Neutrophil (primary cell): ENCODE data around the gene COL4A1.

Experiments
- H3K27ac ChIP-seq: fragments of 200-600 bp; sonication (generic); 2 replicates; pipeline ENCODE4 v1.5.1; 2016; ENCODE audit warnings: mild to moderate bottlenecking, moderate library complexity
- H3K27me3 ChIP-seq: fragments of 200-600 bp; sonication (generic); 2 replicates; pipeline ENCODE4 v1.6.0; 2016; ENCODE audit warnings: mild to moderate bottlenecking
- H3K36me3 ChIP-seq: fragments of 200-600 bp; sonication (generic); 2 replicates; pipeline ENCODE4 v1.5.1; 2017
- H3K4me1 ChIP-seq, 2 experiments: fragments of 200-600 bp in 1 of 2; sonication (generic) in 1 of 2; 1 replicate in 1 of 2; 2 replicates in 1 of 2; pipeline versions ENCODE4 v1.5.1 to v1.6.1; 2013 to 2016; ENCODE audit warnings: low read depth in 1 of 2, low read length in 1 of 2, mild to moderate bottlenecking in 1 of 2, moderate library complexity in 1 of 2; ENCODE audit not compliant: control insufficient read depth in 1 of 2, insufficient read depth in 1 of 2
- H3K4me3 ChIP-seq, 2 experiments: fragments of 200-600 bp in 1 of 2; sonication (generic) in 1 of 2; 1 replicate in 1 of 2; 2 replicates in 1 of 2; pipeline ENCODE4 v1.5.1; 2013 to 2016; ENCODE audit warnings: low read depth in 1 of 2, low read length in 1 of 2, mild to moderate bottlenecking in 1 of 2, moderate library complexity in 1 of 2
- H3K9me3 ChIP-seq: fragments of 200-600 bp; sonication (generic); 2 replicates; pipeline ENCODE4 v1.5.1; 2016
- TF ChIP-seq, protein P1 (sequence below): fragments of 200-600 bp; sonication (generic); IDR thresholded peaks from 2 replicates; pipeline ENCODE4 v1.5.1; 2016; ENCODE audit warnings: antibody characterized with exemption

Gene COL4A1

DNA sequence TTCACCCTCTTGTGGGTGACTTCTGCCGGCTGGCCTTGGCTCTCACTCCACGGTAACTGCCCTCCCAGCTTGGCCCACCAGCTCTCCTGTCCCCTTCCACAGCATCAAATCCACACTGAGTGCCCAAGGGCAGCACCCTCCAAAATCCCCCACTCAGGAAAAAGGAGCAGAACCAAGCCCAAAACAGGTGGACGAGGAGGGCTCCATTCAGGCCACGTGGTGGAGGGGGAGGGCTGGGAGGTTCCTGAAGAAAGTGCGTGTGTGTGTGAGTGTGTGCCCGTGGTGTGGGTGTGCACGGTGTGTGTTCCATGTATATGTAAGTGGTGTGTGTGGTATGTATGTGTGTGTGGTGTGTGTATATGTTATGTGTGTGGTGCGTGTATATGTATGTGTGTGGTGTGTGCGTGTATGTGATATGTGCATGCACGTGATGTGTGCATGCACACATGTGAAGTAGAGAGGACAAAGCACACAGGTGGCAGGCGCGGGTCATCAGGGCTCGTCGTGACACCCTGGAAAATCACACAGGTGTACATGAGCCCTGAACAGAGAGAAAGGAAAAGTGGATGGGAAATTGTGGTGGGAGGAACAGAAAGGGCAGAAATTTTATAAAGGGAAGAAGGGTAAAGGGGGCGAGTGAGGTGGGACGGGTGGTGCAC, 76.9 kb downstream of the COL4A1 start:
- no peak overlapping the region for H3K27ac ChIP-seq

DNA sequence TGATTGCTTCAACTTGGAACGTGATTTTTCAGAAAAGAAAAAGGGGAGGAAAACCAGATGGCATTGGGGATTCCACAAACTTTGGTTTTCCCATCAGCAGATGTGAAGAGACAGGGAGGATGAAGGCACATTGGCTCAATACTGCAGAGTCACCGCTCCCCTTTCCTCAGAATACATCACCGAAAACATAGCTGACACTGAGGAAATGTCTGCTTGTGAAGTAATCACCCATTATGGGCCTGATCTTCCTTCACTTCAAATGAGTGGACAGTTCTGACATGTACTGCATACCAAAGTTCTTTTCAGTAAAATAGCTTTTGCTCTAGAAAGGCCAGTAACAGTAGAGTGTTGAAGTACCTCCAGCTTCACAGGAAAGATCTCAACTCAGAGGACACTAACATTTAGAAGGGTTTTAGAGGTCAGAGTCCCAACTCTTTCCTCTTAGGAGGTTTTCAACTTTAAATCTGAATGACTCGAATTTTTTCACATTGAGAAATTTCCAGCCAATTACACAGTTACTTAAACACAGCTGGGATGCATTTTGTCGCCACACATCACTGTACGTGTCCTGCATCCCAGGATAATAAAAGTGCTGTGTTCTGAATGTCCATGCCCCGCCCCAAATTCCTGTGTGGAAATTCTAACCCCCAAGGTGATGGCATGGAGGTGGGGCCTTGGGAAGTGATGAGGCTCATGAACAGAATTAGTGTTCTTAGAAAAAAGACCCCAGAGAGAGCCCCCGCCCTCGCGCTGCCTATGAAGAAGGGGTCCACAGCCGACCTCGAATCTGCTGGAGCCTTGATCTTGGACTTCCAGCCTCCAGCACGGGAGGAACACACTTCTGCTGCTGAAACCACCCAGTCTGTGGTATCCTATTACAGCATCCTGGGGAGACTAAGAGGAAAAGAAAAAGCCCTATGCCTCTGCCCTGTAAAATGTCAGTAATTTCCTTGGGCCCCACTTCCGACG, 77.7 kb downstream of the COL4A1 start:
- no peaks in the 10 kb centered on the region for H3K9me3 ChIP-seq
- H3K4me3 ChIP-seq: no peak overlapping the region
- H3K27me3 ChIP-seq: peaks cover 44% of the 10 kb centered on the region
- no peaks in the 10 kb centered on the region for H3K4me1 ChIP-seq
- no peak overlapping the region for H3K27ac ChIP-seq
- TF ChIP-seq, protein P1, sequence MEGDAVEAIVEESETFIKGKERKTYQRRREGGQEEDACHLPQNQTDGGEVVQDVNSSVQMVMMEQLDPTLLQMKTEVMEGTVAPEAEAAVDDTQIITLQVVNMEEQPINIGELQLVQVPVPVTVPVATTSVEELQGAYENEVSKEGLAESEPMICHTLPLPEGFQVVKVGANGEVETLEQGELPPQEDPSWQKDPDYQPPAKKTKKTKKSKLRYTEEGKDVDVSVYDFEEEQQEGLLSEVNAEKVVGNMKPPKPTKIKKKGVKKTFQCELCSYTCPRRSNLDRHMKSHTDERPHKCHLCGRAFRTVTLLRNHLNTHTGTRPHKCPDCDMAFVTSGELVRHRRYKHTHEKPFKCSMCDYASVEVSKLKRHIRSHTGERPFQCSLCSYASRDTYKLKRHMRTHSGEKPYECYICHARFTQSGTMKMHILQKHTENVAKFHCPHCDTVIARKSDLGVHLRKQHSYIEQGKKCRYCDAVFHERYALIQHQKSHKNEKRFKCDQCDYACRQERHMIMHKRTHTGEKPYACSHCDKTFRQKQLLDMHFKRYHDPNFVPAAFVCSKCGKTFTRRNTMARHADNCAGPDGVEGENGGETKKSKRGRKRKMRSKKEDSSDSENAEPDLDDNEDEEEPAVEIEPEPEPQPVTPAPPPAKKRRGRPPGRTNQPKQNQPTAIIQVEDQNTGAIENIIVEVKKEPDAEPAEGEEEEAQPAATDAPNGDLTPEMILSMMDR: no peak
- H3K36me3 ChIP-seq: no peaks in the 10 kb centered on the region

More for the DNA sequence above, 76.9 kb downstream of the COL4A1 start:
- Histone ChIP-seq H3K27me3 (peaks cover 52% of the 10 kb centered on the region), H3K4me3 (no peak overlapping the region), H3K9me3 (no peaks in the 10 kb centered on the region), H3K4me1 (no peaks in the 10 kb centered on the region), H3K36me3 (no peaks in the 10 kb centered on the region)
- TF ChIP-seq, protein P1: no peak

DNA sequence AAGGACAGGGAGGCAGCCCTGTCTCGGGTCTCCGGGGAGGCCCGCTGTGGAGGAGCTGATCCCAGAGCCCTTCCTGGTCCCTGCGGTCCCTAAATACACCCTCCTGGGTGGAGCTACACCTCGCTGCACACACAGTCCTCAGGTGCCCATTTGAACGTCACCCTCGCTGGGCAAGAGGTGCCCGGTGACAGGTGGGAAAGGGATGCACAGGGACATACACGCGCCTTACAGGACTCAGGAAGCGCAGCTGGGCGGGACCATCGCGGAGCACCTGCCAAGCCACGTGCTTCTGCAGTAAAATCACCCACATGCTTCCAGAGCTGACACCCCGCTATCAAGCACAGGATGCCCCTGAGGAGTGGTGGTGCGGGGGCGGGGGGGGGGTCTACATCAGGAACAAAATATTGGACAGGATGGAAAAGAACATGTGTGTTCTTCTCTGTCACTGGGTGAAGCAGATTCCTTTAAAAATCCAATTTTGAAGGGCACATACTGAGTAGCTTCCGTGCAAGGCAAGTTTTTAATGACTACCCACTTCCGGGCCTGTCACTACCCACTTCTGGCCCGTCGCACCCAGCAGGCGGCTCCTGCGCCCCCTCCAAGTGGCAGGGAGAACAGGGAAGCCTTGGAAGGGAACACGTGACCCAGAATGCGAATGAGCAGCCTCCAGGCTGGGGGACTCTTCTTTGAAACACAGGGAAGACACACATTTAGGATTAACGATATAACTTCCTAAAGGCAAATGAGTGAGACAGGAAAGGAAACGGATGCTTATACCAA, 78.9 kb downstream of the COL4A1 start:
- Histone ChIP-seq H3K9me3 (no peaks in the 10 kb centered on the region), H3K27me3 (peaks cover 32% of the 10 kb centered on the region), H3K27ac (no peak overlapping the region), H3K4me3 (no peak overlapping the region), H3K36me3 (no peaks in the 10 kb centered on the region), H3K4me1 (no peaks in the 10 kb centered on the region)
- TF ChIP-seq, protein P1: no peak

GRCh38 chr13:110227416-110227815, 79.5 kb downstream of the COL4A1 start:
- H3K27me3 ChIP-seq: peaks cover 26% of the 10 kb centered on the region
- H3K9me3 ChIP-seq: no peaks in the 10 kb centered on the region
- no peaks in the 10 kb centered on the region for H3K4me1 ChIP-seq
- no peak overlapping the region for H3K27ac ChIP-seq
- TF ChIP-seq, protein P1: no peak
- no peak overlapping the region for H3K4me3 ChIP-seq
- no peaks in the 10 kb centered on the region for H3K36me3 ChIP-seq
